PC-9 (cell line): ENCODE results near the gene CNIH3. TPM values are rescaled to one million over a fixed set of nuclear protein-coding genes. Genes with fewer than 3 reads are reported as not detected.
A peak's percentile ranks its signal among the peaks of the same experiment; 100 is the strongest.

ENCODE experiments used
- BruUV-seq: library from RNA; stranded (reverse); fragments of 400-500 nt; replicated peaks from 2 replicates; lab custom pipeline; 2021; lab: Mats Ljungman, UMichigan
- CTCF ChIA-PET: fragments of 300-600 bp; sonication (Branson Sonifier 250); formaldehyde crosslinking; loops from one replicate; lab custom pipeline; 2022; ENCODE audit warnings: antibody characterized with exemption; lab: Charles Lee
- POLR2A ChIA-PET: fragments of 300-600 bp; sonication (Branson Sonifier 250); formaldehyde crosslinking; loops from one replicate; lab custom pipeline; 2022; ENCODE audit warnings: antibody characterized with exemption; ENCODE audit not compliant: unreplicated experiment; lab: Charles Lee
- DNase-seq, 2 experiments: peaks; one replicate each; pipeline versions ENCODE4 v3.0.0 to v3.0.0-alpha.2; 2015 to 2022; ENCODE audit warnings: mixed read lengths in 1 of 2
- H2AFZ ChIP-seq: fragments of 200-600 bp; sonication (generic); 2 replicates; pipeline ENCODE4 v1.8.1; 2017; ENCODE audit warnings: antibody characterized with exemption
- H3F3A ChIP-seq: fragments of 200-600 bp; sonication (generic); 2 replicates; pipeline ENCODE4 v1.8.1; 2017; ENCODE audit warnings: antibody characterized with exemption, mild to moderate bottlenecking, low read depth; ENCODE audit not compliant: insufficient read depth
- H3K27ac ChIP-seq: fragments of 200-600 bp; sonication (generic); 2 replicates; pipeline ENCODE4 v1.6.1; 2016; ENCODE audit warnings: mixed run types
- H3K27me3 ChIP-seq: fragments of 200-600 bp; sonication (generic); 2 replicates; pipeline ENCODE4 v1.6.1; 2016; ENCODE audit warnings: low read depth, mixed run types; ENCODE audit not compliant: insufficient read depth
- H3K36me3 ChIP-seq: fragments of 200-600 bp; sonication (generic); 2 replicates; pipeline ENCODE4 v1.6.1; 2016; ENCODE audit warnings: low read depth, mixed run types
- H3K4me1 ChIP-seq: fragments of 200-600 bp; sonication (generic); replicated peaks from 2 replicates; pipeline ENCODE4 v1.6.1; 2016; ENCODE audit warnings: mixed run types; ENCODE audit not compliant: insufficient read depth
- H3K4me2 ChIP-seq: fragments of 200-600 bp; sonication (generic); 2 replicates; pipeline ENCODE4 v1.6.1; 2017; ENCODE audit warnings: mixed run types
- H3K4me3 ChIP-seq: fragments of 200-600 bp; sonication (generic); 2 replicates; pipeline ENCODE4 v1.6.1; 2016; ENCODE audit warnings: mixed run types
- H3K79me2 ChIP-seq: fragments of 200-600 bp; sonication (generic); 2 replicates; pipeline ENCODE4 v1.6.1; 2017; ENCODE audit warnings: low read depth, mixed run types
- H3K9me2 ChIP-seq: fragments of 200-600 bp; sonication (generic); 2 replicates; pipeline ENCODE4 v1.8.1; 2017; ENCODE audit warnings: mild to moderate bottlenecking; ENCODE audit not compliant: insufficient read depth
- H3K9me3 ChIP-seq: fragments of 200-600 bp; sonication (generic); 2 replicates; pipeline ENCODE4 v1.8.1; 2016; ENCODE audit warnings: low read depth; ENCODE audit not compliant: insufficient read depth
- H4K20me1 ChIP-seq: fragments of 200-600 bp; sonication (generic); 2 replicates; pipeline ENCODE4 v1.8.1; 2017; ENCODE audit not compliant: insufficient read depth
- CTCF ChIP-seq: fragments of 200-600 bp; sonication (generic); conservative IDR thresholded peaks from 2 replicates; pipeline ENCODE4 v1.6.1; 2017; ENCODE audit warnings: mixed run types, antibody characterized with exemption, mild to moderate bottlenecking, moderate library complexity
- EZH2 ChIP-seq: fragments of 200-600 bp; sonication (generic); IDR thresholded peaks from 2 replicates; pipeline ENCODE4 v1.8.0; 2017; ENCODE audit warnings: antibody characterized with exemption, low read depth
- intact Hi-C: fragments of 100-400 bp; cut with micrococcal nuclease; formaldehyde crosslinking; loops from one replicate; pipeline ENCODE4 v1.10.0; 2022; ENCODE audit not compliant: unreplicated experiment
- total RNA-seq: library from RNA; stranded (reverse); gene quantifications from 2 replicates; pipeline ENCODE4 v1.2.3, GENCODE V29; 2021

CNIH3 gene
- total RNA-seq, 1 experiment from 2014 or later, result 8.4 TPM

- CTCF ChIA-PET, result interaction anchor here (0.6 kb wide), 1 partner anchor 196 kb away, joined by 3 read pairs; no protein-coding TSS in a partner anchor
- Histone ChIP-seq H3K9me3 (no peaks in the 10 kb centered on the region), H3K4me2 (no peak overlapping the region)
Measured at GRCh38 chr1:224726441-224727182, 110.5 kb downstream of the CNIH3 start.

GRCh38 chr1:224727351-224728289 is 111.5 kb downstream of the CNIH3 start:
- H3K27me3 ChIP-seq, result no peaks in the 10 kb centered on the region
- peaks cover 48% of the 10 kb centered on the region for H3K4me1 ChIP-seq
- BruUV-seq, result no TSS peak
- no peaks in the 10 kb centered on the region for H3K9me3 ChIP-seq
- CTCF ChIA-PET, result interaction anchor here (0.5 to 0.6 kb wide), 2 partner anchors 195 to 921 kb away, joined by 3 read pairs; no protein-coding TSS in a partner anchor
- TF ChIP-seq EZH2, result no peak
- TF ChIP-seq CTCF, result no peak
- intact Hi-C loops, result no loop called here
- H3K9me2 ChIP-seq, result no peaks in the 10 kb centered on the region
- H3K4me2 ChIP-seq, result no peak overlapping the region
- peak overlapping the region; percentile 43; the same call in 1 of the 2 replicates for H3K27ac ChIP-seq
- no peak overlapping the region for H2AFZ ChIP-seq
- H3K36me3 ChIP-seq, result no peaks in the 10 kb centered on the region
- no peaks in the 10 kb centered on the region for H3K79me2 ChIP-seq
- DNase-seq, result no peak
- H4K20me1 ChIP-seq, result no peaks in the 10 kb centered on the region
- no peak overlapping the region for H3K4me3 ChIP-seq
- POLR2A ChIA-PET, result interaction anchor here (0.6 kb wide), 1 partner anchor 1497 kb away, joined by 3 read pairs; no protein-coding TSS in a partner anchor
- peaks cover 16% of the 10 kb centered on the region for H3F3A ChIP-seq

More at GRCh38 chr1:224726441-224727182, 110.5 kb downstream of the CNIH3 start:
- Histone ChIP-seq H3K4me3 (no peak overlapping the region), H3K27me3 (no peaks in the 10 kb centered on the region), H3K9me2 (no peaks in the 10 kb centered on the region), H3K36me3 (no peaks in the 10 kb centered on the region), H3K4me1 (peaks cover 38% of the 10 kb centered on the region), H2AFZ (no peak overlapping the region), H4K20me1 (no peaks in the 10 kb centered on the region), H3K79me2 (no peaks in the 10 kb centered on the region), H3F3A (peaks cover 6% of the 10 kb centered on the region), H3K27ac (peak overlapping the region; percentile 43)
- POLR2A ChIA-PET, result no interaction called here
- TF ChIP-seq CTCF (no peak), EZH2 (no peak)
- intact Hi-C loops, result no loop called here
- no TSS peak for BruUV-seq
- peak in 1 of 2 experiments; percentile 39 for DNase-seq

- peak overlapping the region; percentile 97 for H3K27ac ChIP-seq
- H3K4me2 ChIP-seq, result peak overlapping the region; percentile 85; the same call in 1 of the 2 replicates
- BruUV-seq, result no TSS peak
- H3K9me2 ChIP-seq, result no peaks in the 10 kb centered on the region
- intact Hi-C loops, result loop anchor here (5.0 kb wide), 2 partner anchors 93 to 192 kb away; no protein-coding TSS in a partner anchor
- no peak overlapping the region for H2AFZ ChIP-seq
- DNase-seq, result no peak
- peaks cover 33% of the 10 kb centered on the region for H3F3A ChIP-seq
- no peaks in the 10 kb centered on the region for H3K9me3 ChIP-seq
- H3K36me3 ChIP-seq, result no peaks in the 10 kb centered on the region
- ChIA-PET CTCF (no interaction called here), POLR2A (no interaction called here)
- TF ChIP-seq CTCF, result no peak
- no peak for TF ChIP-seq EZH2
- peaks cover 70% of the 10 kb centered on the region for H3K4me1 ChIP-seq
- H3K4me3 ChIP-seq, result no peak overlapping the region
- H3K27me3 ChIP-seq, result no peaks in the 10 kb centered on the region
- H4K20me1 ChIP-seq, result no peaks in the 10 kb centered on the region
- H3K79me2 ChIP-seq, result no peaks in the 10 kb centered on the region
Measured at GRCh38 chr1:224730540-224730939, 114.4 kb downstream of the CNIH3 start.
